ENCODE data around the gene PHETA1. TPM values are rescaled to one million over a fixed set of nuclear protein-coding genes. Genes with fewer than 3 reads are reported as not detected.
"Not testable (repeated sequence)": the region's sequence is repeated elsewhere in the genome, so short reads cannot be mapped to it uniquely, and the experiment has no call there.

Gene PHETA1
- polyA plus RNA-seq, 2 of the 4 experiments (the other 2 are of a cell fraction) = 2.9 to 7.1 TPM

DNA sequence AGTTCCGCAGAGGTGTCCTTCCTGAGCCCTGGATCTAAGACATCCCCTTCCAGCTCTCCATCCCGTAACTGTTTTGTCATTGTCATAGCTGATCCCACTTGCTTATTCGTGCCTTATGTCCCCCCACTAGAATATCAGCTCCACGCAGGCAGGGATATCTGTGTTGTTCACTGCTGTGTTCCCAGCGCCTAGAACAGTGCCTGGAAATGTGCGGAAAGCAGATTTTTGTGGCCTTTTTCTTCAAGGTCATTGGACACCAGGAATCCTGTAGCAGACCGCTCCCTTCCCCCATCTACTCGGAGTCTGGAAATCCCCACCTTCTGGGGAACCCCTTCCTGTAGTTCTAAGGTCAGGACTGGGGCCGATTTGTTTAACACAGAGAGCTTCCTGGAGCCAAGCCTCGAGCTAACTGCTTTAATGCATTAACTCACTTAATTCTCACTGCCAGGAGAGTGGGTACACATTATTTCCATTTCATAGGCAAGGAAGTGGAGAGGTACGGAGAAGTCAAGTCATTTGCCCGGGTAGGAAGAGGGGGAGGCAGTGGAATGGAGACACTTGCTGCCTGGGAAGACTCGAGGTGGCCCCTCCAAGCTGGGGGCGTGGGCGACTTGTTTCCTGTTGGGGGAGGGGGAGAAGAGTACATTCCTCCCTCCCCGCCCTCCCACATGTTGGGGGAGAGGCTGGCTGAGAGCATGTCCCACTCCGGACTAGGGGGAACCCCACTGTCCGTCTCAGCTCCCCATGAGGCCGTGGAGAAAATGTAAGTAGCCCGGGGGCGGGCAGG lies 35.7 kb upstream of the PHETA1 start:
- ATAC-seq (no peak), FAIRE-seq (no peak), DNase-seq (ENCODE audit: low read depth in 1 of 2, low spot score in 1 of 2) (no peak)
- peak overlapping the region; percentile 63 for H3K4me3 ChIP-seq
- ChIA-PET CTCF (interaction anchor here (0.6 to 5.1 kb wide), 12 partner anchors 8 to 274 kb away, joined by 3 to 36 read pairs (median 4); no protein-coding TSS in a partner anchor), POLR2A (interaction anchor here (0.9 kb wide), 1 partner anchor 281 kb away, joined by 3 read pairs; the partner anchor contains the start of gene BRAP)
- peak overlapping the region; percentile 83 to 89 for H3K27ac ChIP-seq
- H3K4me2 ChIP-seq = peak overlapping the region; percentile 99
- 52% methylated on average over 17 of the region's 21 CpGs for WGBS (ENCODE audit: missing lambda C conversion rate)
- TF ChIP-seq FOSL2 (IDR thresholded peaks at IDR 0.05) = no peak
- no peak for TF ChIP-seq FOSL2 (CRISPR knock-in tag; IDR thresholded peaks at IDR 0.05)
- TF ChIP-seq CEBPB (IDR thresholded peaks at IDR 0.05) = no peak
- TF ChIP-seq, protein P1, sequence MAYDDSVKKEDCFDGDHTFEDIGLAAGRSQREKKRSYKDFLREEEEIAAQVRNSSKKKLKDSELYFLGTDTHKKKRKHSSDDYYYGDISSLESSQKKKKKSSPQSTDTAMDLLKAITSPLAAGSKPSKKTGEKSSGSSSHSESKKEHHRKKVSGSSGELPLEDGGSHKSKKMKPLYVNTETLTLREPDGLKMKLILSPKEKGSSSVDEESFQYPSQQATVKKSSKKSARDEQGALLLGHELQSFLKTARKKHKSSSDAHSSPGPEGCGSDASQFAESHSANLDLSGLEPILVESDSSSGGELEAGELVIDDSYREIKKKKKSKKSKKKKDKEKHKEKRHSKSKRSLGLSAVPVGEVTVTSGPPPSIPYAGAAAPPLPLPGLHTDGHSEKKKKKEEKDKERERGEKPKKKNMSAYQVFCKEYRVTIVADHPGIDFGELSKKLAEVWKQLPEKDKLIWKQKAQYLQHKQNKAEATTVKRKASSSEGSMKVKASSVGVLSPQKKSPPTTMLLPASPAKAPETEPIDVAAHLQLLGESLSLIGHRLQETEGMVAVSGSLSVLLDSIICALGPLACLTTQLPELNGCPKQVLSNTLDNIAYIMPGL (CRISPR knock-in tag; IDR thresholded peaks at IDR 0.05; ENCODE audit: borderline replicate concordance) = no peak
- TF ChIP-seq ESRRA (IDR thresholded peaks at IDR 0.05; ENCODE audit: borderline replicate concordance, low read length) = no peak
- TF ChIP-seq CHD4 (IDR thresholded peaks at IDR 0.05; ENCODE audit: borderline replicate concordance) = no peak
- no peak for TF ChIP-seq GATA3 (IDR thresholded peaks at IDR 0.05; ENCODE audit: borderline replicate concordance)
- TF ChIP-seq, protein P2, sequence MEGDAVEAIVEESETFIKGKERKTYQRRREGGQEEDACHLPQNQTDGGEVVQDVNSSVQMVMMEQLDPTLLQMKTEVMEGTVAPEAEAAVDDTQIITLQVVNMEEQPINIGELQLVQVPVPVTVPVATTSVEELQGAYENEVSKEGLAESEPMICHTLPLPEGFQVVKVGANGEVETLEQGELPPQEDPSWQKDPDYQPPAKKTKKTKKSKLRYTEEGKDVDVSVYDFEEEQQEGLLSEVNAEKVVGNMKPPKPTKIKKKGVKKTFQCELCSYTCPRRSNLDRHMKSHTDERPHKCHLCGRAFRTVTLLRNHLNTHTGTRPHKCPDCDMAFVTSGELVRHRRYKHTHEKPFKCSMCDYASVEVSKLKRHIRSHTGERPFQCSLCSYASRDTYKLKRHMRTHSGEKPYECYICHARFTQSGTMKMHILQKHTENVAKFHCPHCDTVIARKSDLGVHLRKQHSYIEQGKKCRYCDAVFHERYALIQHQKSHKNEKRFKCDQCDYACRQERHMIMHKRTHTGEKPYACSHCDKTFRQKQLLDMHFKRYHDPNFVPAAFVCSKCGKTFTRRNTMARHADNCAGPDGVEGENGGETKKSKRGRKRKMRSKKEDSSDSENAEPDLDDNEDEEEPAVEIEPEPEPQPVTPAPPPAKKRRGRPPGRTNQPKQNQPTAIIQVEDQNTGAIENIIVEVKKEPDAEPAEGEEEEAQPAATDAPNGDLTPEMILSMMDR (IDR thresholded peaks at IDR 0.05) = no peak
- TF ChIP-seq POLR2AphosphoS2 (conservative IDR thresholded peaks at IDR 0.05; ENCODE audit: low read length) = no peak
- TF ChIP-seq HDAC2 (IDR thresholded peaks at IDR 0.05) = no peak
- no peak for TF ChIP-seq HOXA7 (CRISPR knock-in tag; IDR thresholded peaks at IDR 0.05)
- no peak for TF ChIP-seq RAD21 (conservative IDR thresholded peaks at IDR 0.05 in 1 of 2, IDR thresholded peaks at IDR 0.05 in 1 of 2)
- TF ChIP-seq EHMT2 (IDR thresholded peaks at IDR 0.05; ENCODE audit: low read depth) = no peak
- TF ChIP-seq, protein P3, sequence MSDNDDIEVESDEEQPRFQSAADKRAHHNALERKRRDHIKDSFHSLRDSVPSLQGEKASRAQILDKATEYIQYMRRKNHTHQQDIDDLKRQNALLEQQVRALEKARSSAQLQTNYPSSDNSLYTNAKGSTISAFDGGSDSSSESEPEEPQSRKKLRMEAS (IDR thresholded peaks at IDR 0.05) = no peak
- TF ChIP-seq, protein P4, sequence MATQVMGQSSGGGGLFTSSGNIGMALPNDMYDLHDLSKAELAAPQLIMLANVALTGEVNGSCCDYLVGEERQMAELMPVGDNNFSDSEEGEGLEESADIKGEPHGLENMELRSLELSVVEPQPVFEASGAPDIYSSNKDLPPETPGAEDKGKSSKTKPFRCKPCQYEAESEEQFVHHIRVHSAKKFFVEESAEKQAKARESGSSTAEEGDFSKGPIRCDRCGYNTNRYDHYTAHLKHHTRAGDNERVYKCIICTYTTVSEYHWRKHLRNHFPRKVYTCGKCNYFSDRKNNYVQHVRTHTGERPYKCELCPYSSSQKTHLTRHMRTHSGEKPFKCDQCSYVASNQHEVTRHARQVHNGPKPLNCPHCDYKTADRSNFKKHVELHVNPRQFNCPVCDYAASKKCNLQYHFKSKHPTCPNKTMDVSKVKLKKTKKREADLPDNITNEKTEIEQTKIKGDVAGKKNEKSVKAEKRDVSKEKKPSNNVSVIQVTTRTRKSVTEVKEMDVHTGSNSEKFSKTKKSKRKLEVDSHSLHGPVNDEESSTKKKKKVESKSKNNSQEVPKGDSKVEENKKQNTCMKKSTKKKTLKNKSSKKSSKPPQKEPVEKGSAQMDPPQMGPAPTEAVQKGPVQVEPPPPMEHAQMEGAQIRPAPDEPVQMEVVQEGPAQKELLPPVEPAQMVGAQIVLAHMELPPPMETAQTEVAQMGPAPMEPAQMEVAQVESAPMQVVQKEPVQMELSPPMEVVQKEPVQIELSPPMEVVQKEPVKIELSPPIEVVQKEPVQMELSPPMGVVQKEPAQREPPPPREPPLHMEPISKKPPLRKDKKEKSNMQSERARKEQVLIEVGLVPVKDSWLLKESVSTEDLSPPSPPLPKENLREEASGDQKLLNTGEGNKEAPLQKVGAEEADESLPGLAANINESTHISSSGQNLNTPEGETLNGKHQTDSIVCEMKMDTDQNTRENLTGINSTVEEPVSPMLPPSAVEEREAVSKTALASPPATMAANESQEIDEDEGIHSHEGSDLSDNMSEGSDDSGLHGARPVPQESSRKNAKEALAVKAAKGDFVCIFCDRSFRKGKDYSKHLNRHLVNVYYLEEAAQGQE (IDR thresholded peaks at IDR 0.05) = no peak
- TF ChIP-seq PHF8 (IDR thresholded peaks at IDR 0.05; ENCODE audit: borderline replicate concordance, low read depth) = no peak
- TF ChIP-seq POLR2A (IDR thresholded peaks at IDR 0.05; ENCODE audit: low read length) = no peak
- no peak for TF ChIP-seq MYC (IDR thresholded peaks at IDR 0.05; ENCODE audit: borderline replicate concordance, low read length)
- no peak for TF ChIP-seq ZSCAN20 (CRISPR knock-in tag; IDR thresholded peaks at IDR 0.05)
- no peak for TF ChIP-seq MAFK (IDR thresholded peaks at IDR 0.05; ENCODE audit: partially characterized antibody)
- H3K9me3 ChIP-seq = no peaks in the 10 kb centered on the region
- peaks cover 23% of the 10 kb centered on the region for H3K4me1 ChIP-seq

DNA sequence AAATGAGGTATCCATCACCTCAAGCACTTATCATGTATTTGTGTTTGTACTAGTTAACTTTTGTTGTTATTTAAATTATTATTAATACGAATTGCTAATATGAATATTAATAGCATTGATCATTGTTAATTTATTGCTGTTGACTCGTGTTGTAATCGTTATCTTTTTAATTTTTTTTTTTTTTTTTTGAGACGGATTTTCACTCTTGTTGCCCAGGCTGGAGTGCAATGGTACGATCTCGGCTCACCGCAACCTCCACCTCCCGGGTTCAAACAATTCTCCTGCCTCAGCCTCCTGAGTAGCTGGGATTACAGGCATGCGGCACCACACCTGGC lies 33.6 kb upstream of the PHETA1 start:
- POLR2A ChIA-PET; H3K4me3 ChIP-seq; H3K9me3 ChIP-seq; H3K27ac ChIP-seq; H3K4me2 ChIP-seq; FAIRE-seq; ATAC-seq; DNase-seq (ENCODE audit: low read depth in 1 of 2, low spot score in 1 of 2): not testable (repeated sequence)
- WGBS (ENCODE audit: missing lambda C conversion rate) = 81% methylated on average over 9 of the region's 9 CpGs
- H3K4me1 ChIP-seq = peaks cover 20% of the 10 kb centered on the region
- CTCF ChIA-PET = interaction anchor here (1.5 to 7.2 kb wide), 2 partner anchors 37 to 46 kb away, joined by 3 to 154 read pairs; no protein-coding TSS in a partner anchor

All from A549 (cell line).